Activated CD4-positive, alpha-beta memory T cell treated with anti-CD3 and anti-CD28 coated beads, Interleukin-2, amount 10 ng/mL, durations not matched to agents 7 days and 5 days (primary cell): ENCODE results near the gene RBM33. TPM values are rescaled to one million over a fixed set of nuclear protein-coding genes. Genes with fewer than 3 reads are reported as not detected.

Experiments
- CTCF ChIA-PET: fragments of 350-600 bp; sonication (Branson Sonifier 250); formaldehyde crosslinking; loops from one replicate; lab custom pipeline; 2021; ENCODE audit warnings: antibody characterized with exemption, inconsistent platforms; lab: Charles Lee
- POLR2A ChIA-PET: fragments of 350-600 bp; sonication (Branson Sonifier 250); formaldehyde crosslinking; loops from one replicate; lab custom pipeline; 2021; ENCODE audit warnings: antibody characterized with exemption; lab: Charles Lee
- DNase-seq: peaks from one replicate; pipeline ENCODE4 v3.0.0-alpha.2; 2020
- H3K27ac Mint-ChIP-seq: one replicate; pipeline ENCODE4 v1.8.0; 2021; ENCODE audit warnings: mild to moderate bottlenecking, mixed read lengths
- H3K27me3 Mint-ChIP-seq: one replicate; pipeline ENCODE4 v1.8.0; 2021; ENCODE audit warnings: mixed read lengths
- H3K36me3 Mint-ChIP-seq: one replicate; pipeline ENCODE4 v1.8.0; 2021; ENCODE audit warnings: low read depth, mixed read lengths
- H3K4me1 Mint-ChIP-seq: one replicate; pipeline ENCODE4 v1.8.0; 2021; ENCODE audit warnings: mixed read lengths
- H3K4me3 Mint-ChIP-seq: one replicate; pipeline ENCODE4 v1.8.0; 2021; ENCODE audit warnings: mild to moderate bottlenecking, mixed read lengths
- H3K9me3 Mint-ChIP-seq: one replicate; pipeline ENCODE4 v1.8.0; 2021; ENCODE audit warnings: mixed read lengths
- total RNA-seq, 2 experiments: library from RNA; stranded (reverse); gene quantifications; one replicate each; pipeline ENCODE4 v1.2.3, GENCODE V29; 2021

The RBM33 gene
- total RNA-seq, 2 experiments from 2014 or later = 75.8 to 76.5 TPM

- no peak overlapping the region for H3K27ac Mint-ChIP-seq
- H3K36me3 Mint-ChIP-seq = no peaks in the 10 kb centered on the region
- peaks cover 52% of the 10 kb centered on the region for H3K27me3 Mint-ChIP-seq
- no peak for DNase-seq
- peaks cover 17% of the 10 kb centered on the region for H3K4me1 Mint-ChIP-seq
- ChIA-PET POLR2A (no interaction called here), CTCF (no interaction called here)
- H3K4me3 Mint-ChIP-seq = no peak overlapping the region
- H3K9me3 Mint-ChIP-seq = no peaks in the 10 kb centered on the region
Measured at GRCh38 chr7:155800741-155801267, 156.3 kb downstream of the RBM33 start.

GRCh38 chr7:155802291-155802690 is 157.8 kb downstream of the RBM33 start:
- ChIA-PET CTCF (no interaction called here), POLR2A (no interaction called here)
- peaks cover 23% of the 10 kb centered on the region for H3K4me1 Mint-ChIP-seq
- H3K27me3 Mint-ChIP-seq = peaks cover 65% of the 10 kb centered on the region
- no peaks in the 10 kb centered on the region for H3K36me3 Mint-ChIP-seq
- H3K9me3 Mint-ChIP-seq = no peaks in the 10 kb centered on the region
- H3K4me3 Mint-ChIP-seq = no peak overlapping the region
- no peak overlapping the region for H3K27ac Mint-ChIP-seq
- no peak for DNase-seq

GRCh38 chr7:155802906-155803417 is 158.5 kb downstream of the RBM33 start:
- Mint-ChIP-seq H3K4me1 (peaks cover 30% of the 10 kb centered on the region), H3K4me3 (no peak overlapping the region), H3K27ac (no peak overlapping the region), H3K36me3 (no peaks in the 10 kb centered on the region), H3K27me3 (peaks cover 72% of the 10 kb centered on the region), H3K9me3 (no peaks in the 10 kb centered on the region)
- ChIA-PET POLR2A (no interaction called here), CTCF (no interaction called here)
- DNase-seq = no peak

GRCh38 chr7:155803418-155804376 is 159.2 kb downstream of the RBM33 start:
- POLR2A ChIA-PET = no interaction called here
- CTCF ChIA-PET = interaction anchor here (0.6 kb wide), 1 partner anchor 838 kb away, joined by 3 read pairs; no protein-coding TSS in a partner anchor
- Mint-ChIP-seq H3K27ac (no peak overlapping the region), H3K36me3 (no peaks in the 10 kb centered on the region), H3K4me3 (peak overlapping the region; percentile 72), H3K4me1 (peaks cover 28% of the 10 kb centered on the region), H3K27me3 (peaks cover 68% of the 10 kb centered on the region), H3K9me3 (no peaks in the 10 kb centered on the region)
- DNase-seq = peak; percentile 27

DNA sequence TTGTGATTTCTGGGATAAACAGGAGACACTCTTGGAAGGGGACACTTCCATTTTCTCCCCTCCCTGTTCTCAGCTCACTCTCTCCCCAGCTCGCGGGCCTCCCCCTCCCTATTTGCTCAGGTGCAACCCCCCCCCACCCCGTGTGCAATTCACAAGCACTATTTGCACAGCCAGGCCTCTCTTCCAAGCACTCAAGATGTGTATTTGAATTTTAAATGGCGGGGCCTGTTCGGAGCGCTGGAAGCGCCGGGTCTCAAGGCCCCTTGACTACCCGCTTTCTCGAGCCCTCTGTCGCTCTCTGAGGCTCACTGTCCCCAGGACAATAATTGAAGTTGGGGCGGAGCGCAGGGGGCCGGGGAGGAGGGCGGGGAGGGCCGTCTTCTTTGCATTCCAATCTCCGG is 160.0 kb downstream of the RBM33 start:
- Mint-ChIP-seq H3K27me3 (peaks cover 66% of the 10 kb centered on the region), H3K27ac (no peak overlapping the region), H3K4me1 (peaks cover 32% of the 10 kb centered on the region), H3K36me3 (no peaks in the 10 kb centered on the region), H3K4me3 (no peak overlapping the region), H3K9me3 (no peaks in the 10 kb centered on the region)
- no peak for DNase-seq
- POLR2A ChIA-PET = no interaction called here
- CTCF ChIA-PET = no interaction called here

- H3K4me1 Mint-ChIP-seq = peaks cover 32% of the 10 kb centered on the region
- peak; percentile 48 for DNase-seq
- peaks cover 60% of the 10 kb centered on the region for H3K27me3 Mint-ChIP-seq
- CTCF ChIA-PET = no interaction called here
- POLR2A ChIA-PET = no interaction called here
- no peaks in the 10 kb centered on the region for H3K9me3 Mint-ChIP-seq
- no peak overlapping the region for H3K27ac Mint-ChIP-seq
- H3K36me3 Mint-ChIP-seq = no peaks in the 10 kb centered on the region
- peak overlapping the region; percentile 49 for H3K4me3 Mint-ChIP-seq
Measured at GRCh38 chr7:155804897-155805825, 160.7 kb downstream of the RBM33 start.

DNA sequence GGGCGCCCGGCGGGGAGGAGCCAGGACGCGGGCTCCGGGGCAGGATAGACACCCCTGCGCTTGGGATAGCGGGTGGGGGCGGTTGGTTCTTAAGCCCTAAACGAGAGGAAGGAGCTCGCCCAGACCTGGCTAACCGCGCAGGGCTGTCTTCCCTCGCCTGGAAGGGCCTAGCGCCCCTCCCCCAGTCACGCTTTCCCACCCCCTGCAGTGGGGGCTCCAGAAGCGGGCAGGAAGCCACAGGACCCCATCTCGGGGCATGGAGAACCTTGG is 161.3 kb downstream of the RBM33 start:
- POLR2A ChIA-PET = no interaction called here
- DNase-seq = no peak
- peaks cover 33% of the 10 kb centered on the region for H3K4me1 Mint-ChIP-seq
- CTCF ChIA-PET = no interaction called here
- peaks cover 61% of the 10 kb centered on the region for H3K27me3 Mint-ChIP-seq
- H3K27ac Mint-ChIP-seq = no peak overlapping the region
- H3K9me3 Mint-ChIP-seq = no peaks in the 10 kb centered on the region
- no peak overlapping the region for H3K4me3 Mint-ChIP-seq
- H3K36me3 Mint-ChIP-seq = no peaks in the 10 kb centered on the region

DNA sequence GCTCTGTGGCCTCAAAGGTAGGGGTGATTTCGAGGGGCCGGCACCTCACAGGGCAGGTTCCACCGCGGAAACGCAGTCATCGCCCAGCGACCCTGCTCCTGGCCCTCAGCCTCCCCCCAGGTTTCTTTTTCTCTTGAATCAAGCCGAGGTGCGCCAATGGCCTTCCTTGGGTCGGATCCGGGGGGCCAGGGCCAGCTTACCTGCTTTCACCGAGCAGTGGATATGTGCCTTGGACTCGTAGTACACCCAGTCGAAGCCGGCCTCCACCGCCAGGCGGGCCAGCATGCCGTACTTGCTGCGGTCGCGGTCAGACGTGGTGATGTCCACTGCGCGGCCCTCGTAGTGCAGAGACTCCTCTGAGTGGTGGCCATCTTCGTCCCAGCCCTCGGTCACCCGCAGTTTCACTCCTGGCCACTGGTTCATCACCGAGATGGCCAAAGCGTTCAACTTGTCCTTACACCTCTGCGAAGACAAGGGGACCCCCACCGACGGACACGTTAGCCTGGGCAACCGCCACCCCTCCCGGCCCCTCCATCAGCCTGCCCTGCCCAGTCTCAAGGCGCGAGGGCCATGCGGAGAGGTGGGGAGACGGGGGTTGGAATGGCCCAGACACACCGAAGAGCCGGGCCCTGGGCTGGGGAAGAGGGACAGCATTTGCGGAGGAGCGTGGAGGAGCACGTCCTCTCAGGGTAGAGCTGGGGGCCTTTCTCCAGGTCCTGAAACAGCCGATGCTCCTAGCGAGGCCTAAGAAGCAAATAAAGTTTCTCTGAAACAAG is 161.8 kb downstream of the RBM33 start:
- ChIA-PET POLR2A (no interaction called here), CTCF (no interaction called here)
- Mint-ChIP-seq H3K4me1 (peaks cover 35% of the 10 kb centered on the region), H3K4me3 (no peak overlapping the region), H3K9me3 (no peaks in the 10 kb centered on the region), H3K27ac (no peak overlapping the region), H3K36me3 (no peaks in the 10 kb centered on the region), H3K27me3 (peaks cover 61% of the 10 kb centered on the region)
- DNase-seq = no peak

DNA sequence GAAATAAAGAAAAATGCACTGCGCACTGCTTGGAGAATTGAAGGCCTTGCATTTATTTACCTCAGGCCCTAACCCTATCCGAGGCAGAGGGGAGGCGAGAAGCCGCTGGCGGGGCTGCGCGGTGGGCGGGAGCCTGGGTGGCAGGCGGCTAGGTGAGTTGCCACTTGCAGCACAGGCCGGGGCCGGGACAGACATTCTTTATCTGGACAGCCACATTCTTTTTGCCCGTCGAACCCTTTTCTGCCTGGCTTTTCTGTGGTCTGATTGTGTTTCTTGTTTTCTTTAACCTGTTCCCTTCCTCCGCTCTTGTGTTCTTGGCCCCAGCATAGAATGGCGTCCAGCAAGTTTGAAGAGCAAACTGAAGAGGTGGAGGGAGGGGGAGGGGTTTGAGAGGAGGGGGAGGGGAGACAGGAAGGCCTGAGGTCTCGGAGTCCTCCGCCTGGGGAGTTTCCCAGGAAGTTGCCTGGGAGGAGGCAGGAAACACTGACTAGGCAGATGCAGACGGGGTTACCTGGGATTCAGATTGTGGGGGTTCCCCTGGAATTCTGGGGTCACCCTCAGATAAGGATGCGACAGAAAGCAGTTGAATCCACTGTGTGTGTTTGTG is 162.7 kb downstream of the RBM33 start:
- Mint-ChIP-seq H3K4me3 (no peak overlapping the region), H3K4me1 (peaks cover 42% of the 10 kb centered on the region), H3K27ac (no peak overlapping the region), H3K36me3 (no peaks in the 10 kb centered on the region), H3K9me3 (no peaks in the 10 kb centered on the region), H3K27me3 (peaks cover 66% of the 10 kb centered on the region)
- CTCF ChIA-PET = no interaction called here
- POLR2A ChIA-PET = no interaction called here
- no peak for DNase-seq

GRCh38 chr7:155807789-155808548 is 163.5 kb downstream of the RBM33 start:
- POLR2A ChIA-PET = interaction anchor here (0.6 kb wide), 1 partner anchor 393 kb away, joined by 3 read pairs; no protein-coding TSS in a partner anchor
- H3K27ac Mint-ChIP-seq = no peak overlapping the region

DNA sequence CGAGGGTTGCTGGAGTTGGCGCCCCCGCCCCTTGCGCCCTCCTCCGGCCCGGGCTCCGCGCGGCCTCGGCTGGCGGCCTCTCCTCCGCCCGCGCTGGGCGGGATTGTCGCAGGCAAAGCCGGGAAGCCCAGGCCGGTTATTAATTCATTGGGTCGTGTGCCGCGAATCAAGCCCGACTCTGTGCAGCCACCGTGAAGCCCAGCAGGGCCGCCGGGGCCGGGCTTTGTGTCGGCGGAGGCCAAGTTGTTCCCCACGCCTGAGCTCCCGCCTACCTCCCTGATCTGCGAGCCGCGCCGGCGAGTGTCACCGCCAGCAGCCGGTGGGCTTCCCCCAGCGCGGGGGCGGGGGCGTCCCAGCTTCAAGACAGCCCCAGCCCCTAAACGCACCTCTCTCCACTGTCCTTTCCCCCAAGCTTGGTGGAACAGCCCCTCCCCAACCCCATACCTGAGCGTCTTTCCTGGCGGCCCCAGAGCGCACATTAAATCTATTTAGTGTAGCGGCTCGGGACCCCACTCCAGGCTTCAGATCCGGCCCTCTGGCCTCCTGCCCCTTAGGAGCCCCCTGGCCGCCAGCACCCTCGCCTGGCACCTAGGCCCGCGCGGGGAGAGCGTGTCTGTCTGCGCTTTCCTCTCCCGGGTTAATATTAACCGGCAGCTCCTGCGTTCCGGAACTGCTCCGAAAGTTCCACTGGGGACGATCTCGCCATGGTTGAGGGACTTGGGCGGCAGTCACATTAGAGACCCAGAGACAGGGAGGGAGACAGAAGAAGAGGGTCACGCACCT is 164.3 kb downstream of the RBM33 start:
- no peaks in the 10 kb centered on the region for H3K9me3 Mint-ChIP-seq
- ChIA-PET POLR2A (interaction anchor here (0.6 kb wide), 1 partner anchor 392 kb away, joined by 3 read pairs; no protein-coding TSS in a partner anchor), CTCF (no interaction called here)
- no peak for DNase-seq
- H3K27me3 Mint-ChIP-seq = peaks cover 71% of the 10 kb centered on the region
- no peaks in the 10 kb centered on the region for H3K36me3 Mint-ChIP-seq
- H3K4me1 Mint-ChIP-seq = peaks cover 35% of the 10 kb centered on the region
- H3K4me3 Mint-ChIP-seq = no peak overlapping the region
- no peak overlapping the region for H3K27ac Mint-ChIP-seq

More at GRCh38 chr7:155807789-155808548, 163.5 kb downstream of the RBM33 start:
- Mint-ChIP-seq H3K9me3 (no peaks in the 10 kb centered on the region), H3K4me3 (no peak overlapping the region), H3K36me3 (no peaks in the 10 kb centered on the region), H3K4me1 (peaks cover 40% of the 10 kb centered on the region), H3K27me3 (peaks cover 69% of the 10 kb centered on the region)
- DNase-seq = no peak
- CTCF ChIA-PET = no interaction called here
